Measurements from ENCODE around the gene PSRC1.

GRCh38 chr1:109315288-109315687, 32.3 kb upstream of the PSRC1 start:
- TF ChIP-seq EZH2 (IDR thresholded peaks at IDR 0.05) (no peak), POLR2AphosphoS5 (IDR thresholded peaks at IDR 0.05; ENCODE audit: borderline replicate concordance, low read depth, low read length) (no peak)

All from SK-N-MC (cell line).